K562 (cell line): ENCODE measurements around the gene USH1G. TPM values are rescaled to one million over a fixed set of nuclear protein-coding genes. Genes with fewer than 3 reads are reported as not detected.

Experiments used
- ARID4B ChIP-seq: sonication (generic); formaldehyde crosslinking; IDR thresholded peaks from 2 replicates; pipeline ENCODE4 v1.8.0; 2022; ENCODE audit warnings: mild to moderate bottlenecking, missing genetic modification reagents
- BRD4 ChIP-seq: fragments of 200-600 bp; sonication (generic); IDR thresholded peaks from 2 replicates; pipeline ENCODE4 v1.6.1; 2017; ENCODE audit warnings: inconsistent platforms
- FOXK2 ChIP-seq, 2 experiments: fragments of 450-650 bp; IDR thresholded peaks in 1 of 2; conservative IDR thresholded peaks in 1 of 2; 2 replicates each; pipeline ENCODE4 v1.6.1; 2016; ENCODE audit warnings: low read depth in 2 of 2, mild to moderate bottlenecking in 1 of 2
- HNRNPLL ChIP-seq: fragments of 200-400 bp; formaldehyde crosslinking; IDR thresholded peaks from 2 replicates; pipeline ENCODE4 v1.6.1; 2017; ENCODE audit warnings: low read length, low read depth, mild to moderate bottlenecking; ENCODE audit not compliant: poor library complexity, severe bottlenecking
- ILK ChIP-seq: fragments of 450-650 bp; IDR thresholded peaks from 2 replicates; pipeline ENCODE4 v1.6.1; 2016; ENCODE audit warnings: missing genetic modification characterization, low read depth, mild to moderate bottlenecking, missing compliant biosample characterization, moderate library complexity, borderline replicate concordance
- JUN ChIP-seq, 2 experiments: sonication (generic) in 1 of 2; formaldehyde crosslinking in 1 of 2; IDR thresholded peaks; 2 replicates each; pipeline versions ENCODE4 v1.6.1 to v1.8.0; 2012 to 2022; ENCODE audit warnings: borderline replicate concordance in 2 of 2, mild to moderate bottlenecking in 2 of 2, improper control_type of control experiment in 1 of 2, low read depth in 1 of 2, low read length in 1 of 2, missing genetic modification reagents in 1 of 2
- NFRKB ChIP-seq: fragments of 450-650 bp; IDR thresholded peaks from 2 replicates; pipeline ENCODE4 v1.6.1; 2016; ENCODE audit warnings: low read depth
- SUPT5H ChIP-seq: fragments of 450-650 bp; IDR thresholded peaks from 2 replicates; pipeline ENCODE4 v1.6.1; 2016
- TAF9B ChIP-seq: fragments of 450-650 bp; IDR thresholded peaks from 2 replicates; pipeline ENCODE4 v1.6.1; 2018; ENCODE audit warnings: mild to moderate bottlenecking; ENCODE audit not compliant: partially characterized antibody
- TBP ChIP-seq: optimal IDR thresholded peaks from 2 replicates; pipeline ENCODE3; 2011; ENCODE audit warnings: low read depth, low read length, improper control_type of control experiment
- ZBTB26 ChIP-seq: fragments of 450-650 bp; formaldehyde crosslinking; IDR thresholded peaks from 2 replicates; pipeline ENCODE4 v1.4.0; 2022; ENCODE audit warnings: missing genetic modification characterization
- ZNF586 ChIP-seq: fragments of 450-650 bp; formaldehyde crosslinking; conservative IDR thresholded peaks from 2 replicates; pipeline ENCODE4 v1.4.0; 2020; ENCODE audit warnings: mild to moderate bottlenecking, moderate library complexity
- polyA plus RNA-seq, 8 experiments: library from polyadenylated mRNA; depleted of rRNA in 4 of 8; stranded (reverse) in 5 of 8; unstranded in 3 of 8; fragments of >200 nt; fragmentation: Nextera tagmentation in 2 of 8; fragmentation: Illumina TruSeq in 1 of 8; extraction: Ambion mirVana in 2 of 8; extraction: Trizol in 1 of 8; gene quantifications; 2 replicates each; pipeline versions ENCODE4 v1.2.1 to v1.2.3, GENCODE V29; 2011 to 2014; ENCODE audit warnings: inconsistent platforms in 1 of 8, missing spikeins in 1 of 8
- total RNA-seq, 7 experiments: library from RNA; depleted of rRNA in 6 of 7; stranded (reverse); fragments of >200 nt in 6 of 7; fragmentation: Illumina TruSeq in 2 of 7; extraction: Trizol in 2 of 7; gene quantifications; 2 replicates each; pipeline versions ENCODE4 v1.2.1 to v1.2.3, GENCODE V29; 2011 to 2021; ENCODE audit warnings: low replicate concordance in 1 of 7
- TF ChIP-seq, protein P1 (sequence below): fragments of 200-800 bp; sonication (Bioruptor generic); IDR thresholded peaks from 2 replicates; pipeline ENCODE4 v1.6.1; 2017; ENCODE audit warnings: missing genetic modification characterization, missing compliant biosample characterization
- TF ChIP-seq, protein P2 (sequence below): fragments of 450-650 bp; IDR thresholded peaks from 2 replicates; pipeline ENCODE4 v1.6.1; 2016; ENCODE audit warnings: mild to moderate bottlenecking

Gene USH1G
- total and polyA plus RNA-seq, 9 of the 15 experiments (the other 6 are each of a cell fraction or from before 2014, with no cell fraction given): 0.22 to 1.00 (median 0.64) TPM; not detected in 2

DNA sequence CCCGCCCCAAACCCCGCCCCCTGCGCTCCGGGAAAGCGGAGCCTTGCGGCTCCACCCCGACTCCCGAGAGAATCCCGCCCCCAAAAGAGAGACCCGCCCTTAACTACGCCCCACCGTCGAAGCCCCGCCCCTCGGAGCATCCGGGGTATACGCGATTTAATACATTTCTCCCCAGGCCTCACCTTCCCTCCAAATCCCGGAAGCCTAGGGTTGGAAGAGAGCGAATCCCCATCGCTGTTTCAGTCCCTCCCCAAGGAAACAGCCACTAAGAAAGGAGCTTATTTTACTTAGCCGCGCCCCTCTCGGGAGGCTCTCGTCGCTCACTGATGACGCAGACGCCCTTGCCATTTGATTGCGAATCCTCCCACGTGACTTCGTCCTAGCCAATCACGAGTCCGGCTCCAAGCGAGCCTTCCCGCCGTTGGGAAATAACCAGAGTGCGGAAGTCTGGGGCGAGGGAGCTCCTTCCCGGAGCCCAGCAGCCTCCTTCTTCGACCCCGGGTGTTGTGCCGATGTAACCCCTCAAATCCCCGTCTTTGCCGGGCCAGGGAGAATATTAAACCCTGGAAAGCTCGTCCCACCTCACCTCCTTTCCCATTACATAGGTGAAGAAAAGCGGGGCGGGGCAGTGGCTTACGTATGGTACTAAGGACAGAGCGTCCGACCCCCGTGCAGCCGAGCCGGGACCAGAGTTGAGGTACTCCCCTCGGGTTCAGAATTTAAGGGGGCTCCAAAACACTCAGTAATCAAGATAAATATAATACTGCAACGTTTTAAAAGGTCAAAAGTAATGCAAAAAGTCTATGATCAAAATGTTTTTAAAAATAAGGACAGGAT is 49.8 kb downstream of the USH1G start (continued):
- TF ChIP-seq, protein P1, sequence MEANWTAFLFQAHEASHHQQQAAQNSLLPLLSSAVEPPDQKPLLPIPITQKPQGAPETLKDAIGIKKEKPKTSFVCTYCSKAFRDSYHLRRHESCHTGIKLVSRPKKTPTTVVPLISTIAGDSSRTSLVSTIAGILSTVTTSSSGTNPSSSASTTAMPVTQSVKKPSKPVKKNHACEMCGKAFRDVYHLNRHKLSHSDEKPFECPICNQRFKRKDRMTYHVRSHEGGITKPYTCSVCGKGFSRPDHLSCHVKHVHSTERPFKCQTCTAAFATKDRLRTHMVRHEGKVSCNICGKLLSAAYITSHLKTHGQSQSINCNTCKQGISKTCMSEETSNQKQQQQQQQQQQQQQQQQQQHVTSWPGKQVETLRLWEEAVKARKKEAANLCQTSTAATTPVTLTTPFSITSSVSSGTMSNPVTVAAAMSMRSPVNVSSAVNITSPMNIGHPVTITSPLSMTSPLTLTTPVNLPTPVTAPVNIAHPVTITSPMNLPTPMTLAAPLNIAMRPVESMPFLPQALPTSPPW: peak; percentile 65
- 0 out of 2 replicates have a peak, but pooled peaks have one; percentile 46 for TF ChIP-seq JUN (IDR thresholded peaks at IDR 0.05; ENCODE audit: borderline replicate concordance, low read depth, low read length)
- no peak for TF ChIP-seq JUN (CRISPR knock-in tag; IDR thresholded peaks at IDR 0.05; ENCODE audit: borderline replicate concordance)
- TF ChIP-seq ILK (tag): no peak
- TF ChIP-seq BRD4: peak; percentile 19; the same call in 1 of the 2 replicates
- TF ChIP-seq ARID4B: peak; percentile 27; the same call in 1 of the 2 replicates
- peak; percentile 92 to 94 for TF ChIP-seq FOXK2 (conservative IDR thresholded peaks at IDR 0.05 in 1 of 2, IDR thresholded peaks at IDR 0.05 in 1 of 2; ENCODE audit: low read depth in 2 of 2)
- TF ChIP-seq NFRKB: peak; percentile 85; the same call in 1 of the 2 replicates
- 0 out of 2 replicates have a peak, but pooled peaks have one; percentile 42 for TF ChIP-seq ZNF586 (CRISPR knock-in tag)
- TF ChIP-seq, protein P2, sequence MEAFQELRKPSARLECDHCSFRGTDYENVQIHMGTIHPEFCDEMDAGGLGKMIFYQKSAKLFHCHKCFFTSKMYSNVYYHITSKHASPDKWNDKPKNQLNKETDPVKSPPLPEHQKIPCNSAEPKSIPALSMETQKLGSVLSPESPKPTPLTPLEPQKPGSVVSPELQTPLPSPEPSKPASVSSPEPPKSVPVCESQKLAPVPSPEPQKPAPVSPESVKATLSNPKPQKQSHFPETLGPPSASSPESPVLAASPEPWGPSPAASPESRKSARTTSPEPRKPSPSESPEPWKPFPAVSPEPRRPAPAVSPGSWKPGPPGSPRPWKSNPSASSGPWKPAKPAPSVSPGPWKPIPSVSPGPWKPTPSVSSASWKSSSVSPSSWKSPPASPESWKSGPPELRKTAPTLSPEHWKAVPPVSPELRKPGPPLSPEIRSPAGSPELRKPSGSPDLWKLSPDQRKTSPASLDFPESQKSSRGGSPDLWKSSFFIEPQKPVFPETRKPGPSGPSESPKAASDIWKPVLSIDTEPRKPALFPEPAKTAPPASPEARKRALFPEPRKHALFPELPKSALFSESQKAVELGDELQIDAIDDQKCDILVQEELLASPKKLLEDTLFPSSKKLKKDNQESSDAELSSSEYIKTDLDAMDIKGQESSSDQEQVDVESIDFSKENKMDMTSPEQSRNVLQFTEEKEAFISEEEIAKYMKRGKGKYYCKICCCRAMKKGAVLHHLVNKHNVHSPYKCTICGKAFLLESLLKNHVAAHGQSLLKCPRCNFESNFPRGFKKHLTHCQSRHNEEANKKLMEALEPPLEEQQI: no peak
- TF ChIP-seq TBP: peak; percentile 88
- TF ChIP-seq TAF9B: peak; percentile 84
- TF ChIP-seq HNRNPLL: peak; percentile 80
- TF ChIP-seq ZBTB26 (CRISPR knock-in tag): 0 out of 2 replicates have a peak, but pooled peaks have one; percentile 65
- TF ChIP-seq SUPT5H: peak; percentile 88
